Activated naive CD4-positive, alpha-beta T cell treated with anti-CD3 and anti-CD28 coated beads, Interleukin-2, amount 50 U/mL, for 24 hours (primary cell): ENCODE data around the gene TOMM20.
"Not testable (repeated sequence)": the region's sequence is repeated elsewhere in the genome, so short reads cannot be mapped to it uniquely, and the experiment has no call there.

ENCODE experiments used
- H3K27ac Mint-ChIP-seq: one replicate; pipeline ENCODE4 v1.8.0; 2021; ENCODE audit warnings: mild to moderate bottlenecking, mixed read lengths
- H3K27me3 Mint-ChIP-seq: one replicate; pipeline ENCODE4 v1.8.0; 2021; ENCODE audit warnings: mixed read lengths
- H3K36me3 Mint-ChIP-seq: one replicate; pipeline ENCODE4 v1.8.0; 2021; ENCODE audit warnings: mixed read lengths
- H3K4me1 Mint-ChIP-seq: one replicate; pipeline ENCODE4 v1.8.0; 2021; ENCODE audit warnings: mixed read lengths
- H3K4me3 Mint-ChIP-seq: one replicate; pipeline ENCODE4 v1.8.0; 2021; ENCODE audit warnings: mild to moderate bottlenecking, mixed read lengths
- H3K9me3 Mint-ChIP-seq: one replicate; pipeline ENCODE4 v1.8.0; 2021; ENCODE audit warnings: mixed read lengths

Gene TOMM20

DNA sequence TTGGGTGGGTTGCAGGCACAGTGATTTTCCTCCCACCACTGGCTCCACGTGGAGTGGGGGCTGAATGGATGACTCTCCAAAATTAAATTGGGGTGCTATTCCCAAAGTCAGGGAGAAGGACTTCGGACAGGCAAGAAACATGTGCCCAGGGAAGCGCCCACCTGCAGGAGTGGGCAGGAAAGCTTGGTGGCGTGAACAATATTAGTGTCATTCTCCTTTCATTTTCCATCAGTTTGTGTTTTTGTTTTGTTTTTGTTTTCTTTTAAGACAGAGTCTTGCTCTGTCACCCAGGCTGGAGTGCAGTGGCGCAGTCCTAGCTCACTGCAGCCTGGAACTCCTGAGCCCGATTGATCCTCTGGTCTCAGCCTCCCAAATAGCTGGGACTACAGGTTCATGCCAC, 30.1 kb downstream of the TOMM20 start:
- Mint-ChIP-seq H3K4me1 (peaks cover 18% of the 10 kb centered on the region), H3K27ac (no peak overlapping the region), H3K9me3 (no peaks in the 10 kb centered on the region), H3K27me3 (no peaks in the 10 kb centered on the region), H3K36me3 (no peaks in the 10 kb centered on the region), H3K4me3 (no peak overlapping the region)

DNA sequence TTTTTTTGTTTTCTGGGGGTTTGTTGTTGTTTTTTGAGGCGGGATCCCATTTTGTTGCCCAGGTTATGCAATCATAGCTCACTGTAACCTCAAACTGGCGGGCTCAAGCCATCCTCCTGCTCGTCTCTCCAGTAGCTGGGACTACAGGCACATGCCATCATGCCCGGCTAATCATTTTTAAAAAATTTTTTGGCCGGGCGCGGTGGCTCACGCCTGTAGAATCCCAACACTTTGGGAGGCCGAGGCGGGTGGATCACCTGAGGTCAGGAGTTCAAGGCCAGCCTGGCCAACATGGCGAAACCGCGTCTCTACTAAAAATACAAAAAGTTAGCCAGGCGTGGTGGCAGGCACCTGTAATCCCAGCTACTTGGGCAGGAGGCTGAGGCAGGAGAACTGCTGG, 31.1 kb downstream of the TOMM20 start:
- not testable (repeated sequence) for H3K9me3 Mint-ChIP-seq, H3K4me3 Mint-ChIP-seq, H3K27me3 Mint-ChIP-seq, H3K27ac Mint-ChIP-seq, H3K36me3 Mint-ChIP-seq
- peaks cover 12% of the 10 kb centered on the region for H3K4me1 Mint-ChIP-seq

DNA sequence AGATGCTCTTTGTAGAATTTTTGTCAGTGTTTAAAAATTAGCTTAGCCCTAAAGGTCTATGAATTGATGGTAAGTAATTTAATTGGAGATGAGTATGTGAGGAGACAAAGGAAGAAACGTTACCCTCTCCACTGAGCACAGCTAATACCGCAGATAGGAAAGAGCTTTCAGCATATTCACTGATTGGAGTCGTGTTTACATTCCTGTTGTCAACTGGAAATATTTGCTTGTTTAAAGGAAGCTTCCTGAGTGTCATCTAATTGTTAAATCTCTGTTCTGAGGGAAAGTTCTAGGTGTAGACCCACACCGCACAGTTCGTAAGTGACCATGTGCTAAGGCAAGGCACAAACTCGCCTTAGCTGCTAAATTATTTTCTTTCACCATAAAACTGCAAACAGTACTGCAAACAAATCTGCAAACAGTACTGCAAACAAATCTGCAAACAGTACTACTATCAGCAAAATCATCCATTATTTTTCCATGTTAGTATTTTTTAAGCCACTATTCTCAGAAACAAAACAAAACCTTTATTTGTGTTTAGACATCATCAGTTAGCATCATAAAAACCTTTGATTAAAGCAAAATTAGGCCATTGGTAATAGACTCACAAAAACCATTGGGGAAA, 32.6 kb downstream of the TOMM20 start:
- Mint-ChIP-seq H3K36me3 (no peaks in the 10 kb centered on the region), H3K9me3 (no peaks in the 10 kb centered on the region), H3K27me3 (no peaks in the 10 kb centered on the region), H3K27ac (no peak overlapping the region), H3K4me3 (no peak overlapping the region), H3K4me1 (peaks cover 6% of the 10 kb centered on the region)

DNA sequence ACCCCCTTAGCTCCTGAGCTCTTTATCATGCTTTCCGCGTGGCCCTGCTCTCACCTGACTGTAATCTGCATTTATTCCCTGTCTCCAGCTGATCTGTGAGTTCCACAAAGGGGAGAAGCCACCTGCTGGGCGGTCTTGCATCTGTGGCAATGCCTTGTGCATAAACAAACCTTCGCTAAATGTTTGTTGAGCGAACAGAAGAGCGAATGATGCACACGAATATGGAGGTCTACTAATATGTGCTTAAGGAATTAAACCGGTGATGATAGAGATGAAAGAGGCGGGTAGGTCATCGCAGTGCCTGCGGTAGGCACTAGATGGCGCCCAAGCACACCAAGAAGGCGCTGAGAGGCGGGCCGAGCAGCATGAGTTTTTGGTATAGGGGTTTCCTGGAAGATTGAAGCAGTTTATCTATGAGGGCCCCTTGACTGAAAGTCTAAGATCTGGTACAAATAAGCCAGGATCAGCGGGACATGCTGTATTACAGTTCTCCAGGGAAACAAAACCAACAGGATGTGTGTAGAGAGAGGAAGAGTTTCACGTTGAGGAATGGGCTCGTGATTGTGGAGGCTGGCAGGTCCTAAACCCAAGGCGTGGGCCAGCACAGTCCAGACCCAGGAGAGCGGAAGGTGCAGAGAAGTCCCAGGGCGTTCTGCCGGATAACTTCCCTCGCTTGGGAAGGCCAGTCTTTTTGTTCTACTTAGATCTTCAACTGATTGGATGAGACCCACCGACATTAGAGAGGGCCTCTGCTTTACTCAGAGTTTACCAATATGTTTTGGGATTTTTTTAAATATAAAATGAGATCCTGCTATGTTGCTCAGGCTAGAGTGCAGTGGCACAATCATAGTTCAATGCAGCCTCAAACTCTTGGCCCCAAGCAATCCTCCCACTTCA, 34.7 kb downstream of the TOMM20 start:
- Mint-ChIP-seq H3K27ac (no peak overlapping the region), H3K9me3 (no peaks in the 10 kb centered on the region), H3K4me3 (no peak overlapping the region), H3K4me1 (peaks cover 6% of the 10 kb centered on the region), H3K36me3 (no peaks in the 10 kb centered on the region), H3K27me3 (no peaks in the 10 kb centered on the region)

DNA sequence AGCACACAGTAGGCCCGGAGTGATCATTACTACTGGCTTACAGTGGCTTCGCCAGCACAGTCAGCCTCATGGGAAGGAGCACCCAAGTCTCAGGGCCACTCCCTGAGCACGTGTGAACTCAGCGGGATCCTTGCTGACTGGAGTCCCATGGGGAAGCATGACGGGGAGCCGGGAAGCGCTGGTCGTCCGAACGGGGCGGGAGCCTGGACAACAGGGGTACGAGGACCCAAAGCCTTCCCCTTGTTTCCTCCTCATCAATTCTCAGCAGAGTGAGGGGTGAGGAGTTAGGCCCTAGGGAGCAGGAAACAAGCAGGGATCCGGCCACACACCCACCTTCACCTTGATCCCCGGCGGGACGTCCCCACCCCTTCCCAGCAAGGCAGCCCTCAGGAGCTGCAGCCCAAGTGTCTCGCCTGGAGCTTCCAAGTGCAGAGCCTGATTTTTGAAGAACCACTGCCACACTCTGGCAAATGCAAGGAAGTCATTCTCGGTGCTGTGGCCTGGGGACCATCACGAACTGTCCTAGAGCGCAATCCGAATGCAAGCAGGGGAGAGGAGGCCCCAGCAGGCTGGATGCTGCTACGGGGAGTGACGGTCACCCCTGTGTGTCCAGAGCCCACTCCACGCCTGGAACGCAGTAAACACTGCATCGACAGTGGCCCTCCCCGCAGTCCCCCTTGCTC, 35.5 kb downstream of the TOMM20 start:
- peaks cover 6% of the 10 kb centered on the region for H3K4me1 Mint-ChIP-seq
- no peak overlapping the region for H3K4me3 Mint-ChIP-seq
- no peak overlapping the region for H3K27ac Mint-ChIP-seq
- no peaks in the 10 kb centered on the region for H3K9me3 Mint-ChIP-seq
- H3K27me3 Mint-ChIP-seq, result no peaks in the 10 kb centered on the region
- H3K36me3 Mint-ChIP-seq, result no peaks in the 10 kb centered on the region

DNA sequence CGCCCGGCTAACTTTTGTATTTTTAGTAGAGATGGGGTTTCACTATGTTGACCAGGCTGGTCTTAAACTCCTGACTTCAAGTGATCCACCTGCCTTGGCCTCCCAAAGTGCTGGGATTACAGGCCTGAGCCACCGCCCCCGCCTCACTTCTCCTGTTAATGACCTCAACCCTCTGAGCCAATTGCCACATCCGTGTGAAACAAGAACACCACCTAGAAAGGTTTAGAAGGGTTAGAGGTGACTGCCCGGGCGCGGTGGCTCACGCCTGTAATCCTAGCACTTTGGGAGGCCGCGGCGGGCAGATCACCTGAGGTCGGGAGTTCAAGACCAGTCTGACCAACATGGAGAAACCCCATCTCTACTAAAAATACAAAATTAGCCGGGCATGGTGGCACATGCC, 36.2 kb downstream of the TOMM20 start:
- not testable (repeated sequence) for H3K27ac Mint-ChIP-seq, H3K36me3 Mint-ChIP-seq, H3K9me3 Mint-ChIP-seq, H3K4me1 Mint-ChIP-seq, H3K27me3 Mint-ChIP-seq, H3K4me3 Mint-ChIP-seq

DNA sequence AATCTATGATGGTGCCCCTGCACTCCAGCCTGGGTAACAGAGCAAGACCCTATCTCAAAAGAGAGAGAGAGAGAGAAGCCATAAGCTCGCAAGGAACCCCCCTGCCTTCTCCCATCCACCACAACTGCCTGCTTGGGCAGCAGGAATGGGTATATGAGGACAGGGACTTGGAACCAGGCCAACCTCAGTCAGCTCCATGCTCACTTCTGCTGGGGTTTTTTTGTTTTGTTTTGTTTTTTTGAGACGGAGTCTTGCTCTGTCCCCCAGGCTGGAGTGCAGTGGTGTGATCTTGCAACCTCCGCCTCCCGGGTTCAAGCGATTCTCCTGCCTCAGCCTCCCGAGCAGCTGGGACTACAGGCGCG, 36.6 kb downstream of the TOMM20 start:
- not testable (repeated sequence) for H3K36me3 Mint-ChIP-seq, H3K4me1 Mint-ChIP-seq, H3K9me3 Mint-ChIP-seq, H3K27me3 Mint-ChIP-seq, H3K4me3 Mint-ChIP-seq, H3K27ac Mint-ChIP-seq

DNA sequence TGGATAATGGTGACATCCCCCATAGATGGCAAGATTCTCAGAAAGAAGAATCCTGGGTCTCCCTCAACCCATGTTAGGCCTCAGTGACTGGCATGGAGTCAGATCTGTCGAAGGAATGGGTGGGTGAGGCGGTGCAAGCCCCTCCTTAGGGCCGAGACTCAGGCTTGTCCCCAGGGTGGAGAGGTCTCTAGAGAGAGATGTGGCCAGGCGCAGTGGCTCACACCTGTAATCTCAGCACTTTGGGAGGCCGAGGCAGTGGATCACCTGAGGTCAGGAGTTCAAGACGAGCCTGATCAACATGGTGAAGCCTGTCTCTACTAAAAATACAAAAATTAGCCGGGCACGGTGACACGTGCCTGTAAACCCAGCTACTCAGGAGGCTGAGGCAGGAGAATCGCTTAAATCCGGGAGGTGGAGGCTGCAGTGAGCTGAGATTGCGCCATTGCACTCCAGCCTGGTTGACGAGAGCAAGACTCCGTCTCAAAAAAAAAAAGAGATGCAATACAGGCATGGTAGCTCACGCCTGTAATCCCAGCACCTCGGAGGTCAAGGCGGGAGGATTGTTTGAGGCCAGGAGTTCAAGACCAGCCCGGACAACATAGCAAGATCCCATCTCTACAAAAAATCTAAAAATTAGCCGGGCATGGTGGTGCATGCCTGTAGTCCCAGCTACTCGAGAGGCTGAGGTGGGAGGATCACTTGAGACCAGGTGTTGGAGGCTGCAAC, 37.2 kb downstream of the TOMM20 start:
- H3K36me3 Mint-ChIP-seq, H3K27ac Mint-ChIP-seq: not testable (repeated sequence)

DNA sequence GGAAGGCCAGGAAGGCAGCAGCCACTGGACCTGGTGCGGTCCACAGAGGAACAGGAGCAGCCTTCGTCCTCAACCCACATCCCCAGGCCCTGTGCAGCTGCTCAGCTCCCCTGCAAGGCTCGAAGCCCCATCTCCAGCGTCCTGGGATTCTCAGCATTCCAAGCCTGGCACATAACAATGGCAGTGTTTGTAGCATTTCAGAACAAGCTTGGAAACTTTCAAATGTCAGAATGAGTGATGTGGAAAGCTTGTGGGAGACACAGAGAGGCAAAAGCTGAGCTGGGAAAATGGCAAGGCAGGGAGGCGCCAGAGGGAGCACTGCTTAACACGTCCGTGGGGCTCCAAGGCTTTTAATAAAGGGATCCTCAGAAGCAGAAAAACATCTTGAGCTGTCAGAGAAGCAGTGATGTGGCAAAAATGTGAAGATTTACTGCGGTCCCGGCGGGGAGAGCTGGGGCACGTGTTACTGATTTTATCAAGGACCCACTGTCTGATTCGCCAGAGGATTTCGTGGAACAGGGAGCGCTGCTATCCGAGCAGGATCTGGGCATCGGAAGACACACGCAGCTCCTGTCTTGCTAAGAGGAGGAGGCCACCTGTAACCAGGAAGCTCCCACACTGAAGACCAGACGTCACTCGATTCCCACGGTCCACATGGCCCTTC, 38.1 kb downstream of the TOMM20 start:
- H3K27me3 Mint-ChIP-seq, result no peaks in the 10 kb centered on the region
- no peak overlapping the region for H3K4me3 Mint-ChIP-seq
- no peak overlapping the region for H3K27ac Mint-ChIP-seq
- H3K4me1 Mint-ChIP-seq, result peaks cover 6% of the 10 kb centered on the region
- no peaks in the 10 kb centered on the region for H3K36me3 Mint-ChIP-seq
- H3K9me3 Mint-ChIP-seq, result no peaks in the 10 kb centered on the region

More for the DNA sequence above, 37.2 kb downstream of the TOMM20 start:
- not testable (repeated sequence) for H3K9me3 Mint-ChIP-seq, H3K4me1 Mint-ChIP-seq, H3K4me3 Mint-ChIP-seq, H3K27me3 Mint-ChIP-seq

DNA sequence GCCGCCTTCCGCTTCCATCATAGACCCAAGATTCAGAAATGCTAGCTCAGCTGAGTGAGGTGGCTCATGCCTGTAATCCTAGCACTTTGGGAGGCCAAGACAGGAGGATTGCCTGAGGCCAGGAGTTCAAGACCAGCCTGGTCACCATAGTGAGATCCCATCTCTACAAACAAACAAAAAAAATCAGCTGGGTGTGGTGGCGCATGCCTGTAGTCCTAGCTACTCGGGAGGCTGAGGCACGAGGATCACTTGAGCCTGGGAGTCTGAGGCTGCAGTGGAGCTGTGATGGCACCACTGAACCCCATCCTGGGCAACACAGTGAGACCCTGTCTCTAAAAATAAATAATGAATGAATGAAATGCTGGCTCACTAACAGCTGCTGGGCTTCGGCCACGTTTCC, 39.7 kb downstream of the TOMM20 start:
- Mint-ChIP-seq H3K4me1 (peaks cover 6% of the 10 kb centered on the region), H3K4me3 (no peak overlapping the region), H3K27ac (no peak overlapping the region), H3K27me3 (no peaks in the 10 kb centered on the region), H3K36me3 (no peaks in the 10 kb centered on the region), H3K9me3 (no peaks in the 10 kb centered on the region)

DNA sequence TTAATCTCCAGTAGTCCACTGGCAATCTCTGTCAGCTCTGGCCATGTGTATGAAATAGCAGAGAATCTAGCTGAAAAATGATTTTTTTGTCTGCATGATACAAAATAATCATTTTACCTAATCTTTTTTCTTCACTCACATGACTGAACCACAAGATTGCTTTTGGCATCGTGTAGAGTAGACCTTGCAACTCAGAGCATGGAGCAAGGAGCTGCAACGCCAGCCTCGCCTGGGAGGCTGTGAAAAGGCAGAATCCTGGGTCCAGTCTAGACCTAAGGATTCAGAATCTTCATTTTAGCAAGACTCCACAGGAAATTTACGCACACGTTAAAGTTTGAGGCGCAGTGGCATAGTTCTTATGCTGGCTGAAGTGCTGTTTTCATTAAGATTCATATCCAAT, 40.2 kb downstream of the TOMM20 start:
- H3K27ac Mint-ChIP-seq, result no peak overlapping the region
- H3K27me3 Mint-ChIP-seq, result no peaks in the 10 kb centered on the region
- no peaks in the 10 kb centered on the region for H3K9me3 Mint-ChIP-seq
- peaks cover 7% of the 10 kb centered on the region for H3K4me1 Mint-ChIP-seq
- H3K4me3 Mint-ChIP-seq, result no peak overlapping the region
- H3K36me3 Mint-ChIP-seq, result no peaks in the 10 kb centered on the region

DNA sequence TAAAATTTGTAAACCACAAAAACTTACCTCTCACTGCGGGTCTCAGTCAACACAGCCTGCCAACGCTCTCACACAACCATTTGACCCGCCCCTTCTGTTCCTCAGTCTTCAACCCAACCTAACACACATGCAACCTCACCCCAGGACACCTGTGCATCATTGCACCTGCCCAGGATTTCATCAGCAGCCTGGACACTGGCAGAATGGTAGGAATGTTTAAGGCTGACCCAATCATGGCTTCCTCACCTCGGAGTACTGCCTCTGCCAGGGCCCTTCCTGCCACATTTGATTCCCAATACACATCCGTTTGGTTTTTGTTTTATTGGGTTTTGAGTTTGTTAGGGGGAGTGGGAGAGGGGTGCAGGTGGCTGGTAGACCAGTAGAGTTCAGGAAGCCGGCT, 40.7 kb downstream of the TOMM20 start:
- H3K36me3 Mint-ChIP-seq, result no peaks in the 10 kb centered on the region
- H3K27ac Mint-ChIP-seq, result no peak overlapping the region
- peaks cover 12% of the 10 kb centered on the region for H3K4me1 Mint-ChIP-seq
- H3K27me3 Mint-ChIP-seq, result no peaks in the 10 kb centered on the region
- H3K4me3 Mint-ChIP-seq, result no peak overlapping the region
- no peaks in the 10 kb centered on the region for H3K9me3 Mint-ChIP-seq

DNA sequence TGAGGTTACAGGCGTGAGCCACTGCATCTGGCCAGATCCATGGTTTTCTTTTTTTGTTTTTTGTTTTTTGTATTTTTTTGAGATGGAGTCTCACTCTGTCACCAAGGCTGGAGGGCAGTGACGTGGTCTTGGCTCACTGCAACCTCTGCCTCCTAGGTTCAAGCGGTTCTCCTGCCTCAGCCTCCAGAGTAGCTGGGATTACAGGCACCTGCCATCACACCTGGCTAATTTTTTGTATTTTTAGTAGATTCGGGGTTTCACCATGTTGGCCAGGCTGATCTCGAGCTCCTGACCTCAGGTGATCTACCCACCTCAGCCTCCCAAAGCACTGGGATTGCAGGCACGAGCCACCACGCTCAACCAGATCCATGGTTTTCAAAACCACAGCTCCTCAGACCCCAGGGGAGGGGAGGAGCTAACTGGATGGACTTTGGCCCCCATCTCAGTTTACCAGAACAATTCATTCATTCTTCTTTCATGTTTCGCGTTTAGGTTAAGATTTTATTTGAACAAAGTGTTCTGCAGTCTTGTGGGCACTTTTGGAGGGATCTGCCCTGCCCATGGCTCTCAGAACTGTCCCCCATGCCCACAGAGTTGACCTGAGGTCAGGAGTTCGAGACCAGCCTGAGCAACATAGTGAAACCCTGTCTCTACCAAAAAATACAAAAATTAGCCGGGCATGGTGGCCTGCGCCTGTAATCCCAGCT, 43.1 kb downstream of the TOMM20 start:
- H3K4me1 Mint-ChIP-seq, result peaks cover 13% of the 10 kb centered on the region
- H3K27ac Mint-ChIP-seq, H3K27me3 Mint-ChIP-seq, H3K36me3 Mint-ChIP-seq, H3K9me3 Mint-ChIP-seq, H3K4me3 Mint-ChIP-seq: not testable (repeated sequence)

DNA sequence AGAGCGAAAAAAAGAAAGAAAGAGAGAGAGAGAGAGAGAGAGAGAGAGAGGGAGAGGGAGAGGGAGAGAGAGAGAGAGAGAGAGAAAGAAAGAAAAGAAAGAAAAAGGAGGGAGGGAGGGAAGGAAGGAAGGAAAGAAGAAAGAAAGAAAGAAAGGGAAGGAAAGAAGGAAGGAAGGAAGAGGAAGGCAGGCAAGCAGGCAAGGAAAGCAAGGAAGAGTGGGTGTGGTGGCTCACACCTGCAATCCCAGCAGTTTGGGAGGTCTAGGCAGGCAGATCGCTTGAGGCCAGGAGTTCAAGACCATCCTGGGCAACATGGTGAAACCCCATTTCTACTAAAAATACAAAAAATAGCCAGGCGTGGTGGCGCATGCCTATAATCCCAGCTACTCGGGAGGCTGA, 47.8 kb downstream of the TOMM20 start:
- H3K4me1 Mint-ChIP-seq, result peaks cover 16% of the 10 kb centered on the region
- not testable (repeated sequence) for H3K27me3 Mint-ChIP-seq, H3K27ac Mint-ChIP-seq, H3K4me3 Mint-ChIP-seq, H3K36me3 Mint-ChIP-seq, H3K9me3 Mint-ChIP-seq

DNA sequence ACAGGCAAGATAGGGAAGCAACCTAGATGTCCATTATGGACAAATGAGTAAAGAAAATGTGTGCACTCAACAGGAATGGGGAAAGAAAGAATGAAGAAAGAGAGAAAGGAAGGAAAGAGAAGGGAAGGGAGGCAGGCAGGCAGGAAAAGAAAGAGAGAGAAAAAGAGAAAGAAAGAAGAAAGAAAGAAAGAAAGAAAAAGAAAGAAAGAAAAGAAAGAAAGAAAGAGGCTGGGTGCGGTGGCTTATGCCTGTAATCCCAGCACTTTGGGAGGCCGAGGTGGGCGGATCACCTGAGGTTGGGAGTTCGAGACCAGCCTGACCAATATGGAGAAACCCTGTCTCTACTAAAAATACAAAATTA, 48.4 kb downstream of the TOMM20 start:
- Mint-ChIP-seq H3K27ac (peak overlapping the region; percentile 85), H3K4me1 (peaks cover 22% of the 10 kb centered on the region)
- H3K27me3 Mint-ChIP-seq, H3K36me3 Mint-ChIP-seq, H3K9me3 Mint-ChIP-seq, H3K4me3 Mint-ChIP-seq: not testable (repeated sequence)
